RKO (cell line): ENCODE results near the gene WNT3A.
"Not testable (repeated sequence)": the region's sequence is repeated elsewhere in the genome, so short reads cannot be mapped to it uniquely, and the experiment has no call there.

Experiments used
- DNase-seq: peaks from one replicate; pipeline ENCODE4 v3.0.0-alpha.2; 2016; ENCODE audit warnings: low spot score

The WNT3A gene

DNA sequence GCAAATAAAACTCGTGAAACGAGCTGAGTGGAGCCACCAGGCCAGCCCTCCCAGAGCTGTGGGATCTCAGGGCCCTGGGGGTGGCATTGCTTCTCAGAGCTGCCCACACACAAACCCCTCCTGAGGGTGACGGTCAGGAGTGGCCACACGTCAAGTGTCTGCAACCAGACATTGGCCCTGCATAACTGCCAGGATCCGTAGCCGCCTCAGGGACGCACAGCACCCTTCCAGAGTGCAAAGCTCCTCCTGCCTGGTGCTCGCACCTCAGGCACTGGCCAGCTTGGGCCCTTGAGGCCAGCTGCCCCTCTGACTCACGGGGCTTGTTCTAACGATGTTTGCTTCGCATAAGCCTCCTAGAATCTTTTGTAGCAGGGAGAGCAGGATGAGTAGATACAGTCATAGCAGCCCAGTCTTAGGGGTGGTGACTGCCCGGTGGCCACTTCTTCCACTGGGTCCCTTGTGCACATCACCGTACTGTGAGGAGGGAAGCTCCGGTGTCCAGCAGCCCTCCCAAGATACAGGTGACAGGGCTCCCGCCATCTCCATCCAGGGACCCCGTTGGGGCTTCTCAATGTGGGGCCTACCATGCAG lies 5.0 kb downstream of the WNT3A start:
- no peak for DNase-seq

DNA sequence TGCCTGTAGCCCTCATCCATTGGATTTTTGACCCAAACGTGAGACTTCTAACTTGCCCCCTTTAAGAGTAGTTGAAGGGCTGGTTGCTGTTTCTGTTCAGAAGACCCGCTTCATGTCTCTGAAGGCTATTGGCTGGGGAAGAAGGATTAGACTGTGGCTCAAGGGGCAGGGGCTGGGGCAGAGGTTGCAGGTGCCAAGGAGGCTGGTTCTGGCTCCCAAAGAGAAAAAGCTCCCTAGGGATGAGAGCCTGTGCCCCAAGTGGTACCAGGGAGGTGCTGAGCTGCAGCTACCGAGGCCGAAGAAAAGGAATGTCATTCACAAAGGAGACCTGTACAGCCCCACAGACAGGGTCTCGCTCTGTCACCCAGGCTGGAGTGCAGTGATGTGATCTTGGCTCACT lies 5.8 kb downstream of the WNT3A start:
- no peak for DNase-seq

DNA sequence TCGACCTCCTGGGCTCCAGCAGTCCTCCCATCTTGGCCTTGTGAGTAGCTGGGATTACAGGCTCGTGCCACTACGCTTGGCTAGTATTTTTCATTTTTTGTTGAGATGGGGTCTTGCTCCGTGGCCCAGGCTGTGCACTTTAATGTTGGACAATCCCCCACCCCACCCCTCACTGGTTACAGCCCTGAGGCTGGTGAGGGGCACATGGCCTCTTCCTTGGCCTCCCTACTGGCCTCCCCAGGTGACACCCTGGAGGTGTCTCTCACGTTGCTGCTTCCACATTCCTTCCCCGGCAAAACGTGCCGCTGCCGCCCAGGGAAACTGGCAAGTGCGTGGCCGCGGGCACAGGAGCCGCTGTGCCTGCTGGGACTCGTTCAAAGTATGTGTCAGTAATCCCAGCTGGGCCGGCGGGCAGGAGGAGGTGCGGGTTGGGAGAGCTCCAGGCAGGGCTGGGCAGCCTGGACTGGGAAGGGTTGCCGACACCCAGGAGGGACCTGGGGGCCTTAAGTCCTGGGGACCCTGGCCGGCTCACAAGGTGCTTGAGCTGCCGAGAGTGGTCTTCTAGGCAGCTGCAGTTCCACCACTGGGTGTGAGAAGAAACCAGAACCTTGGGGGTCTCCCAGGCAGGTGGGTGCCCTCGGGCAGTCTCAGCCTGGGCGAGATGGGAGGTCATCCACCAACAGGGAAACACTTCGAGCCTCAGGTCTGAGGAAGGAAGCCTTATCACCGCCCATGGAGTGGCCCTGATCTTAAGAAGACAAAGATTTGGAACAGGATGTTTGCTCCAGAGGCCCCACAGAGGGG lies 6.5 kb downstream of the WNT3A start:
- DNase-seq, result no peak

DNA sequence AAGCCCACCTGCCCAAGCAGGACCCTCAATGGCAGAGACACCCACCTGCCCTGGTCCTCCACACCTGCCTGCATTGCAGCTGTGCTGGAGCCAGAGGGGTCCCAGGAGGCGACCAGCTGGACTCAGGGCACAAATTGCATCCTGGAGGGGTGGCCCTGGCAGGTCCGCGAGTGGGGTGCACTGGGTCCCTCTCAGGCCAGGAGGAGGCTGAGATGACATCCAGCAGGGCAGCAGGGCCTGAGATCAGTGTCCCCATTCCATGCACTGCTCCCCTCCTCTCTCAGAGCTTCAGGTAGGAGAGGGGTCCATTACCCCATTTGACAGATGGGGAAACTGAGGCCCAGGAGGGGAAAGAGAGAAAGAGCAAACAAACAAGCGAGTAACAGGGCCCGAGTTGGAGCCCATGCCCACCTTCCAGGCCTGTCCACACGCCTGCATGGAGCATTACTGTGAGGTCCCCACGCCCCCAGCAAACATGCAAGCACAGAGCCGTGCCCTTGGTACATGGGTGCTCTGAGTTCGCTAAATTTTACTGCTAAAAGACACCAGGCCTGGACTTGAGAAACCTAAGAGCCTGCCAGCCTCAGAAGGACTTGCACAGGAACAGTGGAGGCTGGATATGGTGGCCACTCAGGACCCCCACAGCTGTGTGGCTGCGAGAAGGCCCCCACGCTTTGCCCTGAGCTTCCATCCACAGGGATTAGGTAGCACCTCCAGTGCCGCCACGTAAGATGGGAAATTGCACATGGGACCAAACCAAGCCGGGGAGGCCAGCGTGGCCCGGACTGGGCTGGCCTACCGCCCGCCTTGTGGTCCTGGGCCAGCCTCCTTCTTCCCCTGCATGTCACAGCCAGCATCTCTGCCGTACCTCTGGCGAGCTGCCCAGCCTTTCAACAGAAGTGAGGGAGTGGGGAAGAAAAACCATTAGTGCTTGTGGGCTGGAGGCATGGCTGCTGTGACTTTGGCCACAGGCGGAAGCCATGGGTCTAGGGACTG lies 7.4 kb downstream of the WNT3A start:
- no peak for DNase-seq

DNA sequence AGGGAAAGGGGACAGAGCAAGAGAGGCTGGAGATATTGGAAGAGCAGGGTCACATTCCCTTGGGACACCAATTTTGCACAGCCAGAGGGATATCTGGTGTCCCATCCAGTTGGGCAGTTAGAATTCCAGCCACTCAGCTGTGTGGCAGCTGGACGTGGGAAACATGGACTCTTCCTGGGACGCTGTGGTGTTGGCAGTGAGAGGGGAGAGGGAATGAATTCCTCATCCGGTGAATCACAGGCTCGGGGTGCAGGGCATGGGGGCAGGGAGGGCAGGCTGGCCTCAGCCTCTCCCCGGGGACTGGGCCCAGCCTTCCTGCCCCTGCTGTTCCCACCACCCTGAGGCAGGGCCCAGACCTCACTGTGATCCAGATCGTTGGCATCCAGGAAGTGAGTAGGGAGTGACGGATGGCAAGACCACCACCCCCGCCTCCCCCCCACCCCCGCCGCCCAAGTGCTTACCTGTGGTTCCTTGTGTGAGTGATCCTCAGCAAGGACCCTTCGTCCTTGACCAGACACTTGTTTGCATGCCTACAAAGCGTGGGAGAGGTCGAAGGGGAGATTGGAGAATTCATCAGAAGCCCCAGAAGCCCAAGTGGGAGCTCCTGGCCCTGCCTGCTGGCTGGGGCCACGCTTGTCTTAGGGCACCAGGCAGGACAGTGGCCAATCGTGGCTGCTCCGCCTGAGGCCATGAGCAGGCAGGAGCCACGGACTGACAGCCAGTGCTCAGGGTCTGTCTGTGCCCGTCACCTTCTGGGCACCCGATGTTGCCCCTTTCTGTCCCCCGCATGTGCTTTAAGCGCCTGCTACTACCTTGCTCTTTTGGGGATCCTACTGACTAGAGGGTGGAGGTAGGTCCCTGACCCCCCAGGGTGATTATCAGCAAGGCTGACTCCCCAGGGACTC lies 8.7 kb downstream of the WNT3A start:
- DNase-seq, result peak; percentile 17

DNA sequence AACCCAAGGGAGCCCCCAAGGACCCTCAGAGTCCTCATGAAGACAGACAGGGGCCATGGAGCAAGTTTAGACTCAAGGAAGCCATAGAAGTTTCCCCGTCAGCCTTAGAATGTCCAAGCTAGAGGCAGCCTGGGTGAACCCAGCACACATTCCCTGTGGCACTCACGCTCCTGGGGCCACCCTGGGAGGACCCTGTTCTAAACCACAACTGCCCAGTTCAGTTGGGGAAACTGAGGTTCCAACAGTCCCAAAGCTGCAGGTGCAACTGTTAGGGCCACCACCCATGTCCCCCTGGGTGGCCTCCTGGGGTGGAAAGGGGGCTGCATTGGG lies 9.3 kb downstream of the WNT3A start:
- DNase-seq, result no peak

DNA sequence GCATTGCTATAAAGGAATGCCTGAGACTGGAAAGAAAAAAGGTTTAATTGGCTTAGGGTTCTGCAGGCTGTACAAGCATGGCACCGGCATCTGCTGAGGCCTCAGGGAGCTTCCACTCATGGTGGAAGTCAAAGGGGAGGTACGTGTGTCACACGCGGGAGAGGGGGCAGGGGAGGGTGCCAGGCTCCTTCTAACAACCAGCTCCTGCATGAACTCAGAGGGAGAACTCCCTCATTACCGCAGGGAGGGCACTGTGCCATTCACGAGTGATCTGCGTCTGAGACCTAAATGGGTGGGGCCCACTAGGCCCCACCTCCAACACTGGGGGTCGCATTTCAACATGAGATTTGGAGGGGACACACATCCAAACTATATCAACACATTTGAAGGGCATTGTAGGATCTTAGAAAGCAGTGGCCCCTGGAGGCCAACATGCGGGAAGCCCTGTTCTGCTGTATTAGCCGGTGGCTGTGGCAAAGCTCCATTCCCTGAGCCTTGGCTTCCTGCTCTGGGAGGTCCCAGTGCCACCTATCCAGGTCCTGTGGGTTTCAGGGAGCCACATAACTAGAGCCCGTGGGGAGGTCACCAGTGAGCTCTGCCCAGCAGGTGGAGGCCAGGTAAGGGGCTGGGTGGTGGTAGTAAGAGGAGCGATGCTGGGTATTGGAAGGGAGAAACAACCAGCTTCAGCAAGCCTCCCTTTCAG lies 10.0 kb downstream of the WNT3A start:
- no peak for DNase-seq

DNA sequence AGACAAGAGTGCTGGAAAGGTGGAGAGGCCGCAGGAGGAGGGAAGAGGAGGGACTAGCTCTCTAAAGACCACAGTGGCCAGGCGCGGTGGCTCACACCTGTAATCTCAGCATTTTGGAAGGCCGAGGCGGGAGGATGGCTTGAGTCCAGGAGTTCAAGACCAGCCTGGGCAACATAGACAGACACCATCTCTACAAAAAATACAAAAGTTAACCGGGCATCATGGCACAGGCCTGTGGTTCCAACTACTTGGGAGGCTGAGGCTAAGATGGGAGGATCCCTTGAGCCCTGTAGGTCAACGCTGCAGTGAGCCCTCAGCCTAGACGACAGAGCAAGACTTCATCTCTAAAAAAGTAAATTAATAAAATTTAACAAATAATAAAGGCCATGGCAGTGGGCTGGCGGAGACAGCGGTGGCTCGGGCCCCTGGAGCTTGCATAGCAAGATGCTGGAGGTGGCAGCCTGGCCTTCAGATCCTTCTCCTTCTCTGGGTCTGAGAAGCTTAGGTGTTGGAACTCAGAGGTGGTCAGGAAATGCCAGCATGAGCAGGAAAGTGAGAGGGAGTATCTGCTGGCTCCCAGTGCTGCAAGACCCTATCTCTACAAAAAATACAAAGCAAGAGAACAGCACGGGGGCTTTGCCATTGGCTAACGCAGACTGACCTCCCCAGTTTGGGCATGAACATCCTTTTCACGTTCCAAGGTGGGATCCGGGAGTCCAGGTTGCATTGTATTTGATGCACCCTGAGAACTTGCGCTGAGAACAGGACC lies 10.7 kb downstream of the WNT3A start:
- DNase-seq, result no peak

DNA sequence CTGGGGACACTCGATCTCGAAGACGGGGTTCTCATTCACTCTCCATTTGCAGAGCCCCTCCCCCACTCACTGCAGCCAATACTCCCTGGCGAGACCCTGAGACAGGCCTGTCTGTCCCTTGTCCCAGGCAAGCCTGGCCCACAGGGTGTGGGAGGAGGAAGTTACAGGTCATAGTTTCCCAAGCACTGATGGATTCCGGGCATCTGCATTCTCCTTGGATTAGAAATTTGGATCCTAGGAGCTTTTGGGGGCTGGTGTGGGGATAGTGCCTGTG lies 11.3 kb downstream of the WNT3A start:
- no peak for DNase-seq

DNA sequence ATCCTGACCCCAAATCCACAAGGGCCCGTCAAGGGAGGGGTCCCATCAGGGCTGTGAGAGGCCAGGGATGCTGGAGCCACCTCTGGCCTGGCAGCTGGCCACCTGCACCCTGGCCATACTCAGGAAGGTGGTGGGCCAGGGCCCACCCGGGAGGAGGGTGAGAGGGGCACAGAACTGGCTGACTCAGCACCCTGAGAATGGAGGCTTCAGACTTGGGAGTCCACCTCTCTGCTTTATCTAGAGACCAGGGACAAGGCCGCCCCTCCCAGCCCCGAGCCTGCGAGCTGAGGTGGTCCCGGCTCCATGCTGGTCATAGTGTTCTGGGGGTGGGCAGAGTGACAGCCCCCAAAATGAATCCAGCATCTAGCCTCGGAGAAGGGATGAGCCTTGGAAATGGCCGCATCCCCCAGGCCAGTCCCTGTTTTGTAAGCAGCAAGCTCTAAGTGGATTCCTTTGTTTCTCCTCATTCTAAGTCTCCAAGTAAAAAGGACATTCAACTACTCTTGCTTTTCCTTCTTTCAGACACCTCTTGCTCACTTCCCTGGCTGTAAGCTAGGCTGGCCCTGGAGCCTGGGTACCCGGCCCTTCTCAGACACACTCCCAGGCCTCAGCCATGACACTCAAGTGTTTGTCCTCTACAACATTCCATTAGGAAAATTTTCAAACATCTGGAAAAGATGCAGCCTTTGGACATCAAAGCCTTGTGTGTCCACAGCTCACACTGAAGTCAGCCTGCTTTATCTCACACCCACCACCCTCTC lies 12.3 kb downstream of the WNT3A start:
- DNase-seq, result no peak

DNA sequence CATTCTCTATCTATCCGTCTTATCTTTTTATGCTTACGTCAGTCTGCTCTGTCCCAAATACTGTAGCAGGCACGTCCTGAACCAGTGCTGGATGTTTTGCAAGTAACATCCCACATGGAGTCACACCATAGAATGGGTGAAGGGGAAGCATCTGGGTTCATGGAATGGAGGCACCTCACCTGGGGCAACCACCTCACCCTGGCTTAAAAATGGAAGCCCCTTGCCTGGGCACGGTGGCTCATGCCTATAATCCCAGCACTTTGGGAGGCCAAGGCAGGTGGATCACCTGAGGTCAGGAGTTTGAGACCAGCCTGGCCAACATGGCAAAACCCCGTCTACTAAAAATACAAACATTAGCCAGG lies 12.9 kb downstream of the WNT3A start:
- DNase-seq, result not testable (repeated sequence)

DNA sequence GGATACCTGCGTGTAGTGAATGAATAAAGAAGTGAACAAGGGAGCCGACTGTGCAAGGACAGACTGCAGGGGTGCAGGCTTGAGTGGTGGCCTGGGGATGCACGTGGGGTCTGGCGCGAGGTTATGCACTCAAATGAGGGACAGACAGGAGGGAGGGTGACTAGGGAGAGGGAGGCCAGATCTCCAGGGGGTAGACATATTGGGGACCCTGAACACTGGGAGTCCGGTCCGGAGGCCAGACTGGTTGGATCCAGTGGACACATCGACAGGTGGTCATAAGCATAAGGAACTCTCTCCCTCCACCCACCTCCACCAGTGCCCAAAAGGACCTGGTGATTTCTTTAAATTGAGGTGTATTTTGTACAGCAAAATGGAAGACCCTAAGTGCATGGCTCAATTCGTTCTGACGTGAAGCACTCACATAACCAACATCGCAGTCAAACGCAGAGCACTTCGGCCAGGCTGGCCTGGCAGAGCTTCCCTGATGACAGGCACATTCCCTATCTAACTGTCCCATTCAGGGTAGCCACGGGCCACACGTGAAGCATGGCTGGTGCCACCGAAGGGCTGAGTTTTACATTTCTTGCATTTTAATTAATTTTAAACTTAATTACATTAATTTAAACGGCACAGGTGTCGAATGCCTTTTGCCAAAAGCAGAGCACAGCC lies 14.0 kb downstream of the WNT3A start:
- DNase-seq, result no peak

DNA sequence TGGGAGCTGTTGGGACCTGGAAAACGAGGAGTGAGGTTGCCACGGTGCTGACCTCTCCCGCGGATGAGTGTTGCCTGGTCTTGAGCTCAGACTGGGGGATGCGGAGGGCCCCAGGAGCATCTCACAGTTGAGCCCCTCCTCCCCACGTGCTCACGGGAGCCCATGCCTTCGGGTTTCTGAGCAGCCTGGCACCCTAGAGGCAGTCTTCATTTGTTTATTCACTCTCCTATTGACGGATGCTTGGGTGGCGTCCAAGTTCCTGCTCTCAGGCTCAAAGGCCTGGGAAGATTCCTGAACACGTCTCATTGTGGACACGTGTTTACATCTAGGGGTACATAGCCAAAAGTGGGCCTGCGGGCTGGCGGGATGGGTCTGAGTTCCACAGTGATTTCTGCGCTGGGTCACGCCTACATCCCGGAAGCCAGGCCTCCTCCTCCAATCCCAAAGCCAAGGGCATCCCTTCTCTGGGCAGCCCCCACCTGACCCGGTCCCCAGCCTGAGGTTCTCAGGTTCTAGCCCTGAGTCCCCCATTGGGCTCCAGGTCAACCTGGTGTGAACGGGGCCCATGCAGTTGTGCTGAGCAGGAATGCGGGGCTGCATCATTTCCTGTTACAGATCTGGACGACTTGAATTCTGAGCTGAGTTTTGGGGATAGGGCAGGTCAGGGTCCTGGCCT lies 14.7 kb downstream of the WNT3A start:
- no peak for DNase-seq

DNA sequence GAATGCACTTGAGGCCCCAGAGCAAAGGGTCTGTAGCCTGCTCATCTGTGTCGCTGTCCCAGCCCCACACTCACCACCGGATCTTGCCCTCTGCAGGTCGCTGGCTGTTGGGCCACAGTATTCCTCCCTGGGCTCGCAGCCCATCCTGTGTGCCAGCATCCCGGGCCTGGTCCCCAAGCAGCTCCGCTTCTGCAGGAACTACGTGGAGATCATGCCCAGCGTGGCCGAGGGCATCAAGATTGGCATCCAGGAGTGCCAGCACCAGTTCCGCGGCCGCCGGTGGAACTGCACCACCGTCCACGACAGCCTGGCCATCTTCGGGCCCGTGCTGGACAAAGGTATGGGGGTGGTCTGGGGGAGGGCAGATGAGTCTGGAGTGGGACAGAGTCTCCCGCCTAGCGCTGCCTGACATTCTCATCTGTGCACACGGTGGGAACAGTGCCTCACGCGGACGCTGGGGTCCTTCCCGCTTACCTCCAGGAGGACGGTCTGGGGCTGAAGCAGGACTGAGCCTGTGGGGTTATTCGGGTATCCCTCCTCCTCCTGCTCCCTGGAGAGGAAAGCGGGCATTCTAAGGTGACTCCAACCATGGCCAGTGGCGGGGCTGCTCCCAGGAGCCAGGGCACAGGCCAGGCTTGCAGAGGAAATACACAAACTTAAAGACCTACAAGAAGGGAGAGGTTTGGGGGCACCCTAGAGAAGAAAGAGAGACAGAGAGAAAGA lies 15.9 kb downstream of the WNT3A start:
- DNase-seq, result no peak

DNA sequence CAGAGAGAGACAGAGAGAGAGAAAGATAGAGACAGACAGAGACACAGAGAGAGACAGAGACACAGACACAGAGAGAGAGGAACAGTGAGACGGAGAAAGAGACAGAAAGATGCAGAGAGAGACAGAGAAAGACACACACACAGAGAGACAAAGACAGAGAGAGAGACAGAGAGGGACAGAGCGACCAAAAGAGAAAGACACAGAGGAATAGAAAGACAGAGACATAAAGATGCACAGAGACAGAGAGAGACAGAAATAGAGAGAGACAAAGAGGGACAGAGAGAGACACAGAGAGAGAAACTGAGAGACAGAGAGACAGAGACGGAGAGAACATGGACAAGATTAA lies 16.5 kb downstream of the WNT3A start:
- no peak for DNase-seq

DNA sequence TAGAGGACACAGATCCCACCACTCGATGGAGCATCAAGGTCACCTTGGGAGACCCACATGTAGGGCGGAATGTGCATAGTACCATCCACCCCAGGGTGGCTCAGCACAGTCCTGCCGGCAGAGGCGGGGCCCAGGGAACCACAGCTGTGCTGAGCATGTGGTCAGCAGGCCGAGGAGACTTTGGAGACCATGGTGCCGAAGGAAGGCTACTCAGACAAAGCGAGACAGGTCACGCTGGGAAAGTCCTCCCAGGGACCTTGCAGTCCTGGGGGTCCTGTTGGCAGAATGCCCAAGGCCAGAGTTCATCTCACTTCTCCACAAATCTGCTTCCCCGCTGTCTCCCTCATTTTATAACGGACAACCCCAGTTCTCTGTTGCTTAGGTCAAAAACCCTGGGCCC lies 22.5 kb downstream of the WNT3A start:
- DNase-seq, result no peak

DNA sequence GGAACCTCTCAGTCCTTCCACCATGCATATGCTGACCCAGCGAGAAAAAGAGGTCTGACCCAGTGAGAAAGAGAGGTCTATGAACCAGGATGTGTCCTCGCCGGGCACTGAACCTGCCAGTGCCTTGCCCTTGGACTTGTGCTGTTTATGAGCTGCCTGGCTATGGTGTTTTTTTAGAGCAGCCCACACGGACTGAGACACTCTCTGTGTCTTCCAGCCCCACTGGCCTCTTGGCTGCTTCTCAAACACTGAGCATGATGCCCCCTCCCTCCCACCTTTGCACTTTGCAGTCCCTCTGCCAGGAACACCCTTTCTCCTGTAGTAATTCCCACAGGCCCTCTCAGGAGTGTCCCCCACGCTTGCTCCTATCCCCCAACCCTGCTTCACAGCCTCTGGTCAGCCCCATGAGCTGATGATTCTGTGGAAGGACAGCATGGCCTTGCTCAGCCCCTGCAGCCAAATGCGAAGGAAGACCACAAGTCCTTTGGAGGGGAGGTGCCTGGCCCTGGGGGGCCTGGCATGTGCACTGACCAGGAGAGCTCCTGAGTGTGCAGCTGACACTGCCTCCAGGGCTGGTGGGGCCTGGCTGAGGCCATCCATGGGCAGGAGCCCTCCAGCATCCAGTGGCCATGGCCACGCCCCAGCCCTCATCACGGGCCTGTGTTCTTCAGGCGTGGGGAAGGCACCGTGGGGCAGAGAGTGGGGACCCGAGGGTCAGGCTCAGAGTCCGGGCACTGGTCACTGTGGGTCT lies 23.8 kb downstream of the WNT3A start:
- no peak for DNase-seq
